SK-N-MC (cell line): ENCODE results near the gene IRAK1.

Experiments
- DNase-seq: peaks from one replicate; pipeline ENCODE4 v3.0.0-alpha.2; 2011; ENCODE audit warnings: low read depth, low spot score
- H3K27ac ChIP-seq: fragments of 200-600 bp; sonication (generic); 2 replicates; pipeline ENCODE4 v1.5.1; 2016; ENCODE audit warnings: mixed run types
- H3K36me3 ChIP-seq: fragments of 200-600 bp; sonication (generic); 2 replicates; pipeline ENCODE4 v1.6.1; 2017; ENCODE audit warnings: antibody characterized with exemption, low read length, mixed read lengths; ENCODE audit not compliant: insufficient read depth
- H3K4me3 ChIP-seq: fragments of 200-600 bp; sonication (generic); 2 replicates; pipeline ENCODE4 v1.5.1; 2016
- H3K9ac ChIP-seq: fragments of 200-600 bp; sonication (generic); 2 replicates; pipeline ENCODE4 v1.8.0; 2017; ENCODE audit warnings: mixed run types, mixed read lengths; ENCODE audit not compliant: insufficient read length
- H3K9me3 ChIP-seq: fragments of 200-600 bp; sonication (generic); 2 replicates; pipeline ENCODE4 v1.6.1; 2017; ENCODE audit warnings: low read depth, mild to moderate bottlenecking, antibody characterized with exemption, low read length, moderate library complexity, mixed read lengths
- EZH2 ChIP-seq: fragments of 200-600 bp; sonication (generic); IDR thresholded peaks from one replicate; pipeline ENCODE4 v1.6.1; 2017; ENCODE audit warnings: antibody characterized with exemption
- FOXP2 ChIP-seq: optimal IDR thresholded peaks from 2 replicates; pipeline ENCODE3; 2011; ENCODE audit warnings: mild to moderate bottlenecking, moderate library complexity; ENCODE audit not compliant: insufficient read depth; ENCODE audit errors: extremely low read length, control extremely low read depth
- POLR2AphosphoS5 ChIP-seq: IDR thresholded peaks from 2 replicates; pipeline ENCODE4 v1.6.1; 2012; ENCODE audit warnings: mild to moderate bottlenecking, low read depth, low read length, borderline replicate concordance

Gene IRAK1

DNA sequence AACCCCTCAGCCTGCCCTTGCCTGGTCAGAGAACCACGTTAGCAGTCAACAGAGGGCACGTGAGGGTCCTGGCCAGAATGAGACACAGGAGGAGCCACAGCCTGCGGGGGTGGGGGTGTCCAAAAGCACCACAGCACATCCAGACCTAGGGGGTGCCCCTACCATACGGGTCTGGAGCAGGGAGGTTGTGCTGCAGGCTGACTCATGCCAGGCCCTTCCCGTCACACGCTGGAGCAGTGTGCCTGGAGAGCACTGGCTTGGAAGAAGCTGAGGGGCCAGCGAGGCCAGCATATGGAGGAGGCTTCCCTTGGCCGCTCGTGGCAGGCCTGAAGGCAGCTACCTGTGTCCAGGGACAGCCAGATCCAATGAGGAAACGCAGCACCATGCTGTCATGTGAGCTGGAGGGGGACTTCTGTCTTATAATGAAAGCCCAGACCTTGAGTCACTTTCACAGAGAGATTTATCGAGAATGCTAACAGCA, 1.5 kb upstream of the IRAK1 start:
- no peaks in the 10 kb centered on the region for H3K9me3 ChIP-seq
- H3K9ac ChIP-seq: no peak overlapping the region
- no peaks in the 10 kb centered on the region; the same call in 1 of the 2 replicates for H3K36me3 ChIP-seq
- H3K4me3 ChIP-seq: no peak overlapping the region
- no peak for DNase-seq
- H3K27ac ChIP-seq: 0 out of 2 replicates have a peak overlapping the region, but pooled peaks have one; percentile 16
- no peak for TF ChIP-seq FOXP2
- no peak for TF ChIP-seq POLR2AphosphoS5
- no peak for TF ChIP-seq EZH2

DNA sequence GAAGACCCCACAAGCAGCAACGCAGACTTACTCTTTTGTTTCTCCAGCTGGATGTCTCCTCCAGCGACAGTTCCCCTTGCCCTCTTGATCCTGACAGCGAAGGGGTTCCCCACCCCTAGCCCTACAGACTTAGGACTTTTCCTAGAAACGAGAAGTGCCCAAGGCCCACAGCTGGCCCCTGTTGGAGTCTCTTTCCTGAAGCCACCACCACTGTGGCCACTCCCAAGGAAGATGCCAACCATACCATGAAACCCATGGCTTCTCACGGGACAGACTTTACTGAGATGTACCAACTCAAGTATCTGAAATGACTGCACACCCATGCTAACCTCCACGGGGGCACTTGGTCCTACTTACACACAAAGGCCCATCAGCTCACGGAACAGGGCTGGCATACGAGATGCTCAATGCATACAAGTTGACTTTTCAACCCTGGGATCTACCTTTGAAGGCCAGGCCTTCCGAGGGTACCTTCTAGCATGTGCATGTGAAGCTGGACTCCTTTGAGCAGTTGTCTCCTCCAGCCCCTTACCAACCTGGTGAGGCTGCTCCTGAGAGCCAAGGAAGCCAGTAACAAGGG, 924 bp upstream of the IRAK1 start:
- H3K9me3 ChIP-seq: no peaks in the 10 kb centered on the region
- TF ChIP-seq POLR2AphosphoS5 (no peak), FOXP2 (no peak), EZH2 (no peak)
- peak overlapping the region; percentile 74 for H3K4me3 ChIP-seq
- DNase-seq: no peak
- H3K27ac ChIP-seq: no peak overlapping the region
- H3K36me3 ChIP-seq: no peaks in the 10 kb centered on the region; the same call in 1 of the 2 replicates
- H3K9ac ChIP-seq: peak overlapping the region; percentile 76

DNA sequence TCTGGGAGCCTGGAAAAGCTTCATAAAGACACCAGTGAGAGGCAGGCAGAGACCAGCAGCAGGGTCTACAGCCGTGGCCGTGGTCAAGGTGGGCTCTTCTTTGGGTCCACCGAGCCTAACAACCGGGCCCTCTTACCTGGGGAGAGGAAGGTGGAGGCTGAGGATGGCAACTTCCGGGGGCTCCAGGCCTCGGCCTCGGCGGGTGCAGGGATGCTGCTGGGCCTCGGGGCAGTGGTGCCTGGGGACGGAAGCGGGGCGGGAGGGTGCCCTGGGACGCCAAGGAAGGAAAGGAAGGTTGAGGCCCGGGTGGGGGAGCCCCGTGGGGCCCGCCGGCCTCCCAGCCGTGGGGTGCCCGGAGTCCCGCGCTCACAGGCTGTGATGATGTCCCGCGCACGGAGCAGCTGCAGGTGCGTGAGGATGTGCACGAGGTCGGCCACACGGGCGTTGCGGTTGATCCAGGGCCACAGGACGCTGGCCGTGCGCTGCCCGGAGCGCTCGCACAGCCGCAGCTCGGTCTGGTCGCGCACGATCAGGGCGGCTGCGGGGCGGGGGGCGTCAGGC, 561 bp downstream of the IRAK1 start:
- peak overlapping the region; percentile 30 for H3K27ac ChIP-seq
- H3K4me3 ChIP-seq: peak overlapping the region; percentile 71
- no peaks in the 10 kb centered on the region for H3K9me3 ChIP-seq
- peak overlapping the region; percentile 77 for H3K9ac ChIP-seq
- H3K36me3 ChIP-seq: no peaks in the 10 kb centered on the region; the same call in 1 of the 2 replicates
- TF ChIP-seq EZH2: no peak
- TF ChIP-seq FOXP2: no peak
- no peak for TF ChIP-seq POLR2AphosphoS5
- no peak for DNase-seq

DNA sequence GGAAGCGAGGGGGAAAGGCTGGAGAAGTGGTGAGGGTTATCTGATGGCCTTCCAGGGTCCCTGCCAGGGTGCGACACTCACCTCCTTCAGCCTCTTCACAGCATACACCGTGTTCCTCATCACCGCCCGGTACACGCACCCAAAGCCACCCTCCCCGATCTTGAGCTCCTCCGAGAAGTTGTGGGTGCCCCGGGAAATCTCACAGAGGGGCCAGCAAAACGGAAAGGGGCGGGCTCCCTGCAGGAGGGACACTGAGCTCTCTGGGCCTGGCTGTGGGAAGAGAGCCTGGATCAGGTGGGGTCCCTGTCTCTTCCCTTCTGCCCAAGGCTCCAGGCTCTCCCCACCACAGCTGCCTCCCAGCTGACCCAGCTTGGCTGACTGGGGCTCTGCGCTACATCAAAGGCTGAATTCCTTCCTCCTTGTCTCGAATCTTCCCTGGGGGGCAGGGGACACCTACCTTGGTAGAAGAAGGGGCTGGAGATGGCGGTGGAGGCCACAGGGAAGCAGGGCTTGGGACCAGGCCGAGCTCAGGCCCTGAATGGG, 1.1 kb downstream of the IRAK1 start:
- Histone ChIP-seq H3K4me3 (peak overlapping the region; percentile 71), H3K9ac (peak overlapping the region; percentile 77), H3K9me3 (no peaks in the 10 kb centered on the region), H3K36me3 (no peaks in the 10 kb centered on the region; the same call in 1 of the 2 replicates), H3K27ac (peak overlapping the region; percentile 30)
- no peak for DNase-seq
- no peak for TF ChIP-seq POLR2AphosphoS5
- no peak for TF ChIP-seq EZH2
- TF ChIP-seq FOXP2: no peak

DNA sequence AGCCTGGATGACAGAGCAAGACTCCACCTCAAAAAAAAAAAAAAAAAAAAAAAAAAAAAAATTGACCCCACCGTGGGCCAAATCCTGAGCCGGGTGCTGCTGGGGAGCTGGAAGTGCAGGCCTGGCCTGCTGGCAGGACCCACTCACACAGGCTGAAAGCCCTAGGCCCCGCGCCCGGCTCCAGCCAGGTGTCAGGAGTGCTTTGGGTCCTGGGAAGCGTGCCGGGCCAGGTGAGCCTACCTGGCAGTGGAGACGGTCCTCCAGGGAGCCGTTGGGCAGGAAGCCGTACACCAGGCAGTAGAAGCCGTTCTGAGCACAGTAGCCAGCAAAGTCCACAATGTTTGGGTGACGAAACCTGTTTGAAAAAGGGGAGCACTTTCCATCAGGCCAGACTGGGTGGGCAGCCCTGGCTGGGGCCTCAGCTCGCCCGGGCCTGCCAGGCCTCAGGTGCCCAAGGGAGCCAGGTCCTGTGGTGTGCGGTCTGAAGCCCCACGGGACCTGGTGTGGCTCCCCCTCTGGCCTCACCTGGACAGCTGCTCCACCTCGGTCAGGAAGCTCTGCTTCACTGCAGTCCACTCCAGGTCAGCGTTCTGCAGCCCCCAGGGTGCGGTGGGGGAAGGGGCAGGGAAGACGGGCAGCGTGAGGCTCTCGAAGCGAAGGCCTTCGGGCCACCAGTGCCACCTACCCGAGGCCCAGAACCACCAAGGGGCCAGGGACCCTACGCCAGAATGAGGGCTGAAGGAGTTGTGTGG, 1.8 kb downstream of the IRAK1 start:
- Histone ChIP-seq H3K9me3 (no peaks in the 10 kb centered on the region), H3K9ac (no peak overlapping the region), H3K27ac (no peak overlapping the region), H3K36me3 (no peaks in the 10 kb centered on the region; the same call in 1 of the 2 replicates), H3K4me3 (no peak overlapping the region)
- DNase-seq: no peak
- TF ChIP-seq POLR2AphosphoS5 (no peak), EZH2 (no peak), FOXP2 (no peak)

DNA sequence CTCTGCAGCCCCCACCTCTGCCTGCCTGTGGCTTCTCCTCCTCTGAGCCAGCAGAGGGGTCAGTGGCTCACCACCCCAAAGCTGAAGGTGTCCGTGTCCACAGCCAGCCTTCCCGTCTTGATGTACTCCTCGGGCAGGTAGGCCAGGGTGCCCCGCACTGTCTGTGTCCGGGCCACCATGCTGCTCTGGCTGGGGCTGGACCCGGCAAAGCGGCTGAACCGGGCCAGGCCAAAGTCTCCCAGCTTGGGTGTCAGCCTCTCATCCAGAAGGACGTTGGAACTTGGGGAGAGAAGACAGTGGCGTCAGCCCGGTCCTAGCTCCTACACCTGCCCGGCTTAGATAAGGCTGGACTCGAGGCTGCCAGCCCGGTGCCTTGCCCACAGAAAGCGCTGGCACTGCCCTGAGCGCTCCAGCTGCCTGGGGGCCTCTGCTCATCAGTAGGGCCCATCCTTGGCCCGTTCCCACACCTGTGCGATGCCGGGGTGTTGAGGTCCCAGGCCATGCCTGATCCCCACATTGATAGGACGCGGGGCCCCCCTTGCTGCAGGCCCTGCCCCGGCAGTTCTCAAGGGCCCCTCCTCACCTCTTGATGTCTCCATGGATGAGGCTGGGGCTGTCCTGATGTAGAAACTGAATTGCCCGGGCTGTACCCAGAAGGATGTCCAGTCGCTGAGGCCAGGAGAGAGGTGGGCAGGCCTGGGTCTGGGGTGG, 3.2 kb downstream of the IRAK1 start:
- Histone ChIP-seq H3K4me3 (no peak overlapping the region), H3K9ac (no peak overlapping the region), H3K36me3 (no peaks in the 10 kb centered on the region; the same call in 1 of the 2 replicates), H3K9me3 (no peaks in the 10 kb centered on the region), H3K27ac (no peak overlapping the region)
- no peak for DNase-seq
- TF ChIP-seq FOXP2: no peak
- TF ChIP-seq POLR2AphosphoS5: no peak
- TF ChIP-seq EZH2: no peak

DNA sequence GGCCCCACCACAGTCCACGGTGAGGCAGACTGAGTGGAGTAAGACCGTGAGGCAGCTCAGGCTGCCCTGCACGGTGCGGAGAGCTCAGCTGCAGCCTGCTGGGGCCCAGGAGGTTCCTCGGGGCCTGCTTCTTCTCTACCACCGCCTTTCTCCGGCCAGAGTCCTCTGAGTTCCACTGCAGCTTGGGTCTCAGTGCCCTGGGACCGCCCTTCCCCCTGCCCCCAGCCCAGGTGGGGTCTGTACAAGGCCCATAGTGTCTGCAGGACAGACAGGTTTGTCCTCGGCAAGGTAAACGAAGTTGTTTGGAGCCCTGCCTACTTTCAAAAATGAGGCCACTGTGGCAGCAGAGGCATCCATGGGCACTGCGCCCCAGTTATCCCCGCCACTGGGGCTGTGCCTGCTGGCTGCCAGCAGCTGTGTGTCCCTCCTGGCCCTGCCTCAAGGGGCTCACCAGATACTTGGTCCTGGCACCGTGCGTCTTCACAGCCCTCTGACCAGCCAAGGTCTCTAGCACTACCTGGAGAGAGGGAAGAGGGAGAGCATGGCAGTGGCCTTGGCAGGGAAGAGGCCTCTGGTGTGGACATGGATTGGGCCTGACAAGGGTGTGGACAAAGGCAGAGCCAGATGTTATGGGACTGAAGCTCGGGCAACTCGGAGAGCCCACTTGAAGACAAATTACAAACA, 4.0 kb downstream of the IRAK1 start:
- no peak for DNase-seq
- Histone ChIP-seq H3K9me3 (no peaks in the 10 kb centered on the region), H3K4me3 (no peak overlapping the region), H3K27ac (no peak overlapping the region), H3K36me3 (no peaks in the 10 kb centered on the region; the same call in 1 of the 2 replicates), H3K9ac (no peak overlapping the region)
- TF ChIP-seq FOXP2 (no peak), EZH2 (no peak), POLR2AphosphoS5 (no peak)
